NCI-H146 (cell line): Measurements from ENCODE around the gene CHCHD3.
"Not testable (repeated sequence)": the region's sequence is repeated elsewhere in the genome, so short reads cannot be mapped to it uniquely, and the experiment has no call there.

Experiments used
- DNase-seq: peaks from one replicate; lab custom pipeline; 2025; lab: John Stamatoyannopoulos, UW

Gene CHCHD3

GRCh38 chr7:133001727-133002126, 80.2 kb downstream of the CHCHD3 start:
- DNase-seq: no peak

DNA sequence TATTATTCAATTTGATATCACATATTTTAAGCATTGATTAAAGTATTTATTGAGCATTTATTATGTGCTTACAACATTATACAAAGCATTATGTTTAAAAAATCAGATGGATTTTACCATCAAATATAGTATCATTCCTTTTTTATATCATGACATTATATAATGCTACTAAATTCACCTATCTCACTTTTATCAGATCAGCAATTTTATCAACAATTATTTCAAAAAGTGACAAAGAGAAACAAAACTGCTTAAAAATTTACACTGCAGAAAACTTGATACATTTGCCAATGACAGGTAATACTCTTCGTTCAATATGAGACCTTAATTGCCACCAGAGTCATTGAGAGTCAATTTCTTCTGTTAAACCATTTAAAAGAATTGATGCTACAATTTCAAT, 82.0 kb downstream of the CHCHD3 start:
- no peak for DNase-seq

GRCh38 chr7:132998763-132999162, 83.1 kb downstream of the CHCHD3 start:
- DNase-seq: no peak

- DNase-seq: no peak
Observed at GRCh38 chr7:132997505-132997904, 84.4 kb downstream of the CHCHD3 start.

GRCh38 chr7:132996581-132997242, 85.2 kb downstream of the CHCHD3 start:
- no peak for DNase-seq

GRCh38 chr7:132993377-132994013, 88.4 kb downstream of the CHCHD3 start:
- DNase-seq: no peak

DNA sequence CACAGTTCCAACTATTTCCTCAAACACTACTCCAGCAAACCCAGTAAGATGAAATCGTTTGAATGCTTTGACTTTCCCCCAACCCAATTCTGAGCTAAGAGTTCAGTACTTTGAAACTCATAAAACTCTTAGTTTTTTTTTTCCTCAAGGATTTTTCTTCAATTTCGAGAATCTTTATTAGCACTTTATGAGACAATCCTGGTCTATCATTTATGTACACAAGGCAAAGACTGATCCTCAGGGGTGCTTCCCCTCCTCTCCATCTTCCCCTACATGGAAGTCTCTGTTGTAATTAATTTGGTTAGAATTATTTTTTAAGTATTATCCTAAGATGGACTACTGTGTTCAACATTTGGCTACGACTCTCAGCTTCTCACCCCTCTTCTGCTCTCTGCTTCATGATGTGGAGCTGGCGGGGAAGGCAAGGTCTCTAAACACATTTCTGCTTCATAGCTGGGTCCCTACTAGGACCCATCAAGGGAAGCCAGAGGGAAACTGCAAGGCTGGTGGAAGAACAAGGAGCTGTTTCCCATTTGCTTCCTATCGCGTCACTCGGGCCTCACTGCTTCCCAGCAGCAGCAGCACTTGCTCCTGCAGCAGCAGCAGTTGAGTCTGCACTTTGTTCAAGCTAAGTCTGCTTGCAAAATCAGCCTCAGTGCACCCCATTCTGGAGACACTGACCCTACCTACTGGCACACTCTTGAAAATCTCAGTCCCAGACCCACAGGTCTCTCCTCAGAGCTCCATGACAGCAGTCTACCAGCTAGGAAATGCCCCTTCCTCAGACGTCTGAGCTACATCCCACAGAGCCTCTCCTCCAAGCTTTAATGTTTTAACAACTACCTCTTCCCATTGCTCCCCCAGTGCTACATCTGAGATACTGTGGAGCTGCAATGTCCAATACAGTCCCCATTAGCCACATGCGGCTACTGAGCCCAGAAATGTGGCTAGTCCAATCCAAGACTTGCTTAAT, 90.0 kb downstream of the CHCHD3 start:
- DNase-seq: no peak

GRCh38 chr7:132988117-132988516, 93.8 kb downstream of the CHCHD3 start:
- DNase-seq: no peak

DNA sequence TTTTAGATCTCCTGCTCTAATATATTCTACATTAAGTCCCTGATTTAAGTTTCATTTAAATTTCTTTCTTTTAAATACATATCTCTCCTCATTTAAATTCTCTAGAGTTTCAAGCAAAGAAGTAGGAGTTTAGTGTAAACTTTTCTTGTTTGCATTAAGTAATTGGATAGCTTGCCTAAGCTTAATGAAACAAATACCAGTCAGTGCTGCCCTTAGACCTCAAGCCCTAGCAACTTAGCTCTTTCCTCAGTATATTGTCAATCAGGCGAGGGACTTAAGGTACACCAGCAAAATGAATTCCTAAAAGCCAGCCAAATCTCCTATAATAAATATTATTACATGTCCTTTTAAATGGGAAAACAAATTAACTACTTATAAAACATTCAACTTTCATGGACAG, 101.5 kb downstream of the CHCHD3 start:
- no peak for DNase-seq

DNA sequence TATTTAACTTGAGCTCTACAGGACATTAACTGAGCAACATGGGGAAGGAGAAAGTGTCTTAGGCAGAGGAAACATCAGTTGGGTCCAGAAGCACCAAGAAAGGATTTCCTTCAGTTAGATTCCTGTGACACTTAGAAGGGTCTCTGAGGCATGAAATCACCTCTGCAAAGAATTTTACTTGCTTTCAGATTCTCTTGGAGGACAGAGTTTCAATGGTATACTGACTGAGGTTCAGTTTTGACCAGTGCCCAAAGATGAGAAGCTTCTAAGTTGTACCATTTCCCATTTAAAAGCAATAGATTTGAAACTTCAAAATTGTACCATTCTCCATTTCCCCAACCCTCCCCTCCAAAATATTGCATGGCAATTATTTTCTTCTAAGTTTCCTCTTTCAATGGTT, 102.4 kb downstream of the CHCHD3 start:
- no peak for DNase-seq

GRCh38 chr7:132977234-132977633, 104.7 kb downstream of the CHCHD3 start:
- DNase-seq: no peak

GRCh38 chr7:132972745-132973144, 109.1 kb downstream of the CHCHD3 start:
- DNase-seq: no peak

- no peak for DNase-seq
Observed at GRCh38 chr7:132970257-132970656, 111.6 kb downstream of the CHCHD3 start.

GRCh38 chr7:132969520-132969919, 112.4 kb downstream of the CHCHD3 start:
- no peak for DNase-seq

DNA sequence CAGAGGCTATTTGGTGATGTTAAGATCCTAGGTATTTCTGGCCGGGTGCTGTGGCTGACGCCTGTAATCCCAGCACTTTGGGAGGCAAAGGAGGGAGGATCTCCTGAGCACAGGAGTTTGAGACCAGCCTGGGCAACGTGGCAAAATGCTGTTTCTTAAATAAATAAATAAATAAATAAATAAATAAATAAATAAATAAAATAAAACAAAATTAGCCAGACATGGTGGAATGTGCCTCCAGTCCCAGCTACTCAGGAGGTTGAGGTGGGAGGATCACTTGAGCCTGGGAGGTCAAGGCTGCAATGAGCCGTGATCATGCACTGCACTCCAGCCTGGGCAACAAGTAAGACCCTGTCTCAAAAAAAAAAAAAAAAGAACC, 114.4 kb downstream of the CHCHD3 start:
- DNase-seq: not testable (repeated sequence)

DNA sequence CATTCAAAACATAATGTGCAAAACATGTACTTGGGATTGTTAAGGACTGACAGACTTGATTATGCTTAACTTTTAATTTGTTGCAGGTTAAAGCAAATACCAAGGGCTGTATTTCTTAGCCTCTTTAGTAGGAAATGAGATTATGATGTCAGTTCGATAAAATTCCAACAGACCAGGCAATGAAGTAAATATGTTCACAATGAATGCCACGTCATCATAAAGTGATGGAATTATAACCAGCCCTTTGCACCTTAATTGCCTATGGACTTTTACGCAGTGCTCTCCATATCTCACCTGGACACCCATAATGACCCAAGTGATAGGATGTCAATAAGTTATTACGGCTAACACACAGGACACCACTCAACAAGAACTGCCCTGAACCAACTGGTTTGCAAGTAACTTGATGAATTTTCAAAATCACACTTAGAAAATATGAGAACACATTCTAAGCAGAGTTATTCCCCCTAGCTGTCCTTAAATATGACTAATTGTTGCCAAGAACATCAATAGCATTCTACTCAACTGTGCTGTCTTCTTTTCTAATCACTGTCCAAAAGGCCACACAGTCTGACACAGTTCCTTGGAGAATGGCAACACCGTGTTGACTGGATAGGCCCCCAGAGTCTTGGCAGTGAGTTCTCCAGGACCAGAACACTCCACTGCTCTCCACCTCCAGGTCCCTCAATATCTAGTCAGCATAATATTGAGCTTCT, 115.0 kb downstream of the CHCHD3 start:
- DNase-seq: no peak

GRCh38 chr7:132965951-132966350, 115.9 kb downstream of the CHCHD3 start:
- DNase-seq: no peak

DNA sequence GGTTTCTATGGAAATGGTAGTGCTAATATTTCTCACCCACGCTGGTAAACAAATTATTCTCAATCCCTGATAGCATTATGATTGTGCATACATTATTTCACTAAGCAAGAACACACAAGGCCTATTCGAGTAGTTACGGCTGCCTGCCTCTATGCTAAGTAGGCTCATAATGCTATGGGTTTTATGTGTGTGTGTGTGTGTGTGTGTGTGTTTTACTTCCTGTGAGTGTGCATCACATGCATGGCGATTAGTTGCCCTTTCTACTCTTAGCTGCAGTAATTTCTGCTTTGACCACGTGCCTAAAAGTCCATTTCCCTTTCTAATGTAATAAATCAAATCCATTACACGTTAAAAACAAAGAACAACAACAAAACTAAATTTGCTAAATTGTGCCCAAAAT, 117.0 kb downstream of the CHCHD3 start:
- no peak for DNase-seq

GRCh38 chr7:132959891-132960290, 122.0 kb downstream of the CHCHD3 start:
- DNase-seq: no peak

DNA sequence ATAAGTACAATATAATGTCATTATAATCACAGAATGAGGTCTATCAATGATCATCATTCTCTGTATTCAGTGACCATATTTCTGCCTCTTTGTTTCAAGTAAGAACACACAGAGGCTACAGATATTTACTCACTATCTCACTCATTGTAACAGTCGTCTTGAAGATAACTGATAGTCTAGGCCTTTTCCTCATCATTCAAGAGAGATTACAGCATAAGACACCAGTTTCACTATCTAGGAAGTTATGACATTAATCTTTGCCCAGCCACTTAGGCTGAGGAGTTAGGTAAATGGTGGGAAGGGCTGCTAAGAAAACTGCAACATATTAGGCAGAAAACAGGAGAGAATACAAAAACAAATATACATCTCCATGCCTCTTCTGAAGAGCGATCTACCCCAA, 125.3 kb downstream of the CHCHD3 start:
- DNase-seq: no peak

GRCh38 chr7:132953468-132953867, 128.4 kb downstream of the CHCHD3 start:
- DNase-seq: no peak

GRCh38 chr7:132950725-132951124, 131.2 kb downstream of the CHCHD3 start:
- DNase-seq: no peak
